Breast epithelium (tissue), 3 donors: ENCODE results near the gene ERP29.

Experiments
- CTCF ChIP-seq, 3 donors: fragments of 450-650 bp; IDR thresholded peaks; one replicate each; pipeline ENCODE4 v1.5.1; 2016 to 2017; ENCODE audit warnings: antibody characterized with exemption in 3 of 3, mild to moderate bottlenecking in 3 of 3, moderate library complexity in 3 of 3
- POLR2AphosphoS5 ChIP-seq, 3 donors: sonication (generic); formaldehyde crosslinking; IDR thresholded peaks; one replicate each; pipeline ENCODE4 v1.6.1; 2017; ENCODE audit warnings: antibody characterized with exemption in 3 of 3

GRCh38 chr12:112018571-112019237, 5.5 kb downstream of the ERP29 start:
- no peak for TF ChIP-seq CTCF (IDR thresholded peaks at IDR 0.05)
- TF ChIP-seq POLR2AphosphoS5 (IDR thresholded peaks at IDR 0.05), result no peak
